Fibroblast of skin of abdomen (primary cell): Measurements from ENCODE around the gene ILF3. TPM values are rescaled to one million over a fixed set of nuclear protein-coding genes. Genes with fewer than 3 reads are reported as not detected.
A peak's percentile ranks its signal among the peaks of the same experiment; 100 is the strongest.

Experiments
- DNase-seq: peaks from one replicate; pipeline ENCODE4 v3.0.0-alpha.2; 2013
- polyA plus RNA-seq, 2 experiments: library from polyadenylated mRNA; unstranded; fragments of 120-200 nt; gene quantifications; one replicate each; pipeline ENCODE4 v1.2.1, GENCODE V29; 2013; ENCODE audit not compliant: insufficient read length in 2 of 2

ILF3 gene
- 176 TPM for polyA plus RNA-seq (2013, experiment 1 of 2; ENCODE audit: insufficient read length)
- 175 TPM for polyA plus RNA-seq (2013, experiment 2 of 2; ENCODE audit: insufficient read length)

- peak; percentile 100 for DNase-seq
These were observed at the start of gene ILF3 for GRCh38 chr19:10653732-10654609. ILF3 (plus strand) TSS chr19:10654346; CDS start chr19:10670606, 16,260 bp downstream.

GRCh38 chr19:10604460-10604980, 49.6 kb upstream of the ILF3 start:
- no peak for DNase-seq

- no peak for DNase-seq
These were observed 42.2 kb upstream of the ILF3 start for GRCh38 chr19:10611907-10612306.

- DNase-seq, result no peak
These were observed 41.5 kb upstream of the ILF3 start for GRCh38 chr19:10612499-10613119.

GRCh38 chr19:10615429-10616023, 38.6 kb upstream of the ILF3 start:
- no peak for DNase-seq

- DNase-seq, result peak; percentile 87
These were observed 36.6 kb upstream of the ILF3 start for GRCh38 chr19:10617409-10618121.

- DNase-seq, result no peak
These were observed 35.3 kb upstream of the ILF3 start for GRCh38 chr19:10618846-10619245.

GRCh38 chr19:10620786-10621185, 33.4 kb upstream of the ILF3 start:
- no peak for DNase-seq

- no peak for DNase-seq
These were observed 32.2 kb upstream of the ILF3 start for GRCh38 chr19:10621966-10622365.

GRCh38 chr19:10624585-10624984, 29.6 kb upstream of the ILF3 start:
- DNase-seq, result no peak

- peak; percentile 41 for DNase-seq
These were observed 29.0 kb upstream of the ILF3 start, which contains the start of gene SLC44A2 for GRCh38 chr19:10625003-10625761. SLC44A2 (plus strand) TSS chr19:10625553; CDS start chr19:10625634, 81 bp downstream.

GRCh38 chr19:10625762-10626138, 28.4 kb upstream of the ILF3 start:
- DNase-seq, result no peak

- DNase-seq, result no peak
These were observed 22.3 kb upstream of the ILF3 start for GRCh38 chr19:10631874-10632273.

GRCh38 chr19:10634430-10634829, 19.7 kb upstream of the ILF3 start:
- no peak for DNase-seq

GRCh38 chr19:10634963-10635362, 19.2 kb upstream of the ILF3 start:
- DNase-seq, result no peak

GRCh38 chr19:10636304-10636972, 17.7 kb upstream of the ILF3 start:
- DNase-seq, result no peak

GRCh38 chr19:10637894-10638293, 16.3 kb upstream of the ILF3 start:
- no peak for DNase-seq

- no peak for DNase-seq
These were observed 14.3 kb upstream of the ILF3 start for GRCh38 chr19:10639836-10640235.

- DNase-seq, result no peak
These were observed 13.8 kb upstream of the ILF3 start for GRCh38 chr19:10640361-10640760.

GRCh38 chr19:10641248-10641647, 12.9 kb upstream of the ILF3 start:
- no peak for DNase-seq
